ENCODE data around the gene HSPA1B. TPM values are rescaled to one million over a fixed set of nuclear protein-coding genes. Genes with fewer than 3 reads are reported as not detected.
"Not testable (repeated sequence)": the region's sequence is repeated elsewhere in the genome, so short reads cannot be mapped to it uniquely, and the experiment has no call there.

HSPA1B gene
- total and polyA plus RNA-seq, 2 experiments from 2014 or later = 111 to 172 TPM

DNA sequence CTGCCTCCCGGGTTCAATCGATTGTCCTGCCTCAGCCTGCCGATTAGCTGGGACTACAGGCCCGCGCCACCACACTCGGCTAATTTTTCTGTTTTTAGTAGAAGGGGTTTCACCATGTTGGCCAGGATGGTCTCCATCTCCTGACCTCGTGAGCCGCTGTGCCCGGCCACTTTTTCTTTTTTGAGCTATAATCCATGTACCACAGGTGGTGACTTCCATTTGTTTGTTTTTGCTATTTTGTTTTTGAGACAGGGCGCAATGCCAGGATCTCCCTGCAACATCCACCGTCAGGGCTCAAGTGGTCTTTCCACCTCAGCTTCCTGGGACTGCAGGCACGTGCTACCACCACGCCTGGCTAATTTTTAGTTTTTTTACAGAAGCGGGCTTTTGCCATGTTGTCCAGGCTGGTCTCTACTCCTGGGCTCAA, 8.5 kb downstream of the HSPA1B start:
- Histone ChIP-seq H3K9me3 (ENCODE audit: low read depth) (no peaks in the 10 kb centered on the region), H4K20me1 (ENCODE audit: insufficient read depth, poor library complexity, severe bottlenecking) (peaks cover 29% of the 10 kb centered on the region), H3K4me3 (peak overlapping the region; percentile 62), H2AFZ (no peak overlapping the region), H3K27me3 (no peaks in the 10 kb centered on the region), H3K27ac (peak overlapping the region; percentile 88), H3K4me1 (ENCODE audit: insufficient read depth) (peaks cover 26% of the 10 kb centered on the region), H3K79me2 (peaks cover 66% of the 10 kb centered on the region), H3K36me3 (replicated peaks; ENCODE audit: insufficient read depth, low read depth) (no peaks in the 10 kb centered on the region), H3K9me2 (replicated peaks; ENCODE audit: insufficient read depth) (no peaks in the 10 kb centered on the region), H3K4me2 (peak overlapping the region; percentile 82)
- DNase-seq (ENCODE audit: low spot score) = no peak
- WGBS (ENCODE audit: low lambda C conversion rate, missing lambda C conversion rate) = 7% methylated on average over 14 of the region's 14 CpGs
- TF ChIP-seq, protein P1, sequence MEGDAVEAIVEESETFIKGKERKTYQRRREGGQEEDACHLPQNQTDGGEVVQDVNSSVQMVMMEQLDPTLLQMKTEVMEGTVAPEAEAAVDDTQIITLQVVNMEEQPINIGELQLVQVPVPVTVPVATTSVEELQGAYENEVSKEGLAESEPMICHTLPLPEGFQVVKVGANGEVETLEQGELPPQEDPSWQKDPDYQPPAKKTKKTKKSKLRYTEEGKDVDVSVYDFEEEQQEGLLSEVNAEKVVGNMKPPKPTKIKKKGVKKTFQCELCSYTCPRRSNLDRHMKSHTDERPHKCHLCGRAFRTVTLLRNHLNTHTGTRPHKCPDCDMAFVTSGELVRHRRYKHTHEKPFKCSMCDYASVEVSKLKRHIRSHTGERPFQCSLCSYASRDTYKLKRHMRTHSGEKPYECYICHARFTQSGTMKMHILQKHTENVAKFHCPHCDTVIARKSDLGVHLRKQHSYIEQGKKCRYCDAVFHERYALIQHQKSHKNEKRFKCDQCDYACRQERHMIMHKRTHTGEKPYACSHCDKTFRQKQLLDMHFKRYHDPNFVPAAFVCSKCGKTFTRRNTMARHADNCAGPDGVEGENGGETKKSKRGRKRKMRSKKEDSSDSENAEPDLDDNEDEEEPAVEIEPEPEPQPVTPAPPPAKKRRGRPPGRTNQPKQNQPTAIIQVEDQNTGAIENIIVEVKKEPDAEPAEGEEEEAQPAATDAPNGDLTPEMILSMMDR (IDR thresholded peaks at IDR 0.05; ENCODE audit: poor library complexity) = no peak
- TF ChIP-seq EZH2 (IDR thresholded peaks at IDR 0.05; ENCODE audit: borderline replicate concordance) = no peak
- no peak for TF ChIP-seq EZH2phosphoT487 (IDR thresholded peaks at IDR 0.05; ENCODE audit: low read depth, severe bottlenecking, unreplicated experiment)

DNA sequence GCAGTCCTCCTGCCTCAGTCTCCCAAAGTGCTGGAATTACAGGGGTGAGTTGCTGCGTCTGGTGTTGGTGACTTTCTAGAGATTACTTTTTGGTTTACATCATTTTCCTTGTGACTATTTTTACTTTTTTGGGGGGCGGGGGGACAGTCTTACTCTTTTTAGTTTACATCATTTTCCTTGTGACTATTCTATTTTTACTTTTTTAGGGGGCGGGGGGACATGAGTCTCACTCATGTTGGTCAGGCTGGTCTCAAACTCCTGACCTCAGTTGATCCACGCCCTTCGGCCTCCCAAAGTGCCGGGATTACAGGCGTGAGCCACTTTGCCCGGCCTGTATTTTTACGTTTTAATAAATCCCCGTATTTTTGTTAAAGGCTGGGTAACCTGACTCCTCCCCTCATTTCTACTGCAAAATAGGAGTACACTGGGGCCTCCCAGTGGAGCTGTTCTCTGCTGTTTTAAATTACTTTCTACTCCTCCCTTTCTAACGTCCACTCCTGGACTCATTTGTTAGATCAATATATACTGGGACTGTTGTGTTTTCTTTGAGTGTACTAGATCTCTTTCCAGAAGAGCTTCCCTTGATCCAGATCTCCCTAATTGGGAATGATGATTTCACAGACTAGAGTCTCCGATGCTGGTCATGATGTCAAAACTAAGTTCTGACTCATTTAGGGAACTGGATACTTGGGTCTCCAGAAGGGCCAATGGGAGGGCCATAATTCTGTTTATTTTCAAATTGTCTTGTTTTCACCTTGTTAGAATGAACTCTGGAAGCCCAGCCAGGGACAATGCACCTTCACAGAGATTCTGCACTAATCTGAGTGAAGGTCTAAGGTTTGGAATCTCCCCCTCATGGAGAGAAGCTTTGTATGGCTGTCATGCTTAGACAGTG, 9.2 kb downstream of the HSPA1B start:
- peak overlapping the region; percentile 62 for H3K4me3 ChIP-seq
- 10% methylated on average over 12 of the region's 12 CpGs for WGBS (ENCODE audit: low lambda C conversion rate, missing lambda C conversion rate)
- H3K9me2 ChIP-seq (replicated peaks; ENCODE audit: insufficient read depth) = no peaks in the 10 kb centered on the region
- peak overlapping the region; percentile 88 for H3K27ac ChIP-seq
- H3K27me3 ChIP-seq = no peaks in the 10 kb centered on the region
- peaks cover 19% of the 10 kb centered on the region for H3K4me1 ChIP-seq (ENCODE audit: insufficient read depth)
- H3K4me2 ChIP-seq = peak overlapping the region; percentile 82
- H3K79me2 ChIP-seq = peaks cover 59% of the 10 kb centered on the region
- H3K9me3 ChIP-seq (ENCODE audit: low read depth) = no peaks in the 10 kb centered on the region
- H2AFZ ChIP-seq = no peak overlapping the region
- no peaks in the 10 kb centered on the region for H3K36me3 ChIP-seq (replicated peaks; ENCODE audit: insufficient read depth, low read depth)
- peaks cover 29% of the 10 kb centered on the region for H4K20me1 ChIP-seq (ENCODE audit: insufficient read depth, poor library complexity, severe bottlenecking)
- DNase-seq (ENCODE audit: low spot score) = peak; percentile 49
- TF ChIP-seq EZH2phosphoT487 (IDR thresholded peaks at IDR 0.05; ENCODE audit: low read depth, severe bottlenecking, unreplicated experiment) = no peak
- TF ChIP-seq, protein P1 (IDR thresholded peaks at IDR 0.05; ENCODE audit: poor library complexity) = peak; percentile 13

DNA sequence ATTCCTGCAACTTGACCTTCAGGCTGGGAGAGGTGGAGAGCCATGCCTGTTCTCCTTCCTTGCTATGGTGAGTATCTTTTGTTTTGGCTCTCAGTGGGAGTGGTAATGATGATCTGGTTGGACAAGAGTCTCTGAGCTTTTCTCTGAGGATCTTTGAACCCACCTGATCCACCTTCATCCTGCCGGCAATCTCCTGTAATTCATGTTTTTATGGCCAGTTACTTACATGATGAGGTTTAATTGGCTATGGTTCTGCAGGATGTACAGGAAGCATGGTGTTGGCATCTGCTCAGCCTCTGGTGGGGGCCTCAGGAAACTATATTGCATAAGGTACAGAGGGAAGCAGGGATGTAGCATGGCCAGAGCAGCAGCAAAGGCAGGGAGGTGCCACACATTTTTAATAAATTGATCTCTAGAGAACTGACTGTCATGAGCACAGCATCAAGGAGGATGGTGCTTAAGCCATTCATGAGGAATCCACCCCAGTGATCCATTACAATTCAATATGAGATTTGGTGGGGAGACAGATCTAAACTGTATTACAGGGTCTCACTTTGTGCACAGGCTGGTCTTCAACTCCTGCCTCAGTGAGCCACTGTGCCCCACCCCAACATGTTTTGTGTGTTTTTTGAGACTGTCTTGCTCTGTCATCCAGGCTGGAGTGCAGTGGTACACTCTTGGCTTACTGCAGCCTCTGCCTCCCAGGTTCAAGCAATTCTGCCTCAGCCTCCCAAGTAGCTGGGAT, 10.0 kb downstream of the HSPA1B start:
- H3K27me3 ChIP-seq = no peaks in the 10 kb centered on the region
- H3K4me1 ChIP-seq (ENCODE audit: insufficient read depth) = peaks cover 19% of the 10 kb centered on the region
- no peak overlapping the region for H2AFZ ChIP-seq
- peak overlapping the region; percentile 62 for H3K4me3 ChIP-seq
- 35% methylated on average over 1 of the region's 1 CpG for WGBS (ENCODE audit: low lambda C conversion rate, missing lambda C conversion rate)
- H3K4me2 ChIP-seq = peak overlapping the region; percentile 82
- no peak for DNase-seq (ENCODE audit: low spot score)
- H3K27ac ChIP-seq = peak overlapping the region; percentile 88
- H3K9me2 ChIP-seq (replicated peaks; ENCODE audit: insufficient read depth) = no peaks in the 10 kb centered on the region
- peaks cover 29% of the 10 kb centered on the region for H4K20me1 ChIP-seq (ENCODE audit: insufficient read depth, poor library complexity, severe bottlenecking)
- no peaks in the 10 kb centered on the region for H3K36me3 ChIP-seq (replicated peaks; ENCODE audit: insufficient read depth, low read depth)
- H3K79me2 ChIP-seq = peaks cover 54% of the 10 kb centered on the region
- TF ChIP-seq, protein P1 (IDR thresholded peaks at IDR 0.05; ENCODE audit: poor library complexity) = no peak
- TF ChIP-seq EZH2 (IDR thresholded peaks at IDR 0.05; ENCODE audit: borderline replicate concordance) = no peak
- TF ChIP-seq EZH2phosphoT487 (IDR thresholded peaks at IDR 0.05; ENCODE audit: low read depth, severe bottlenecking, unreplicated experiment) = no peak
- no peaks in the 10 kb centered on the region for H3K9me3 ChIP-seq (ENCODE audit: low read depth)

DNA sequence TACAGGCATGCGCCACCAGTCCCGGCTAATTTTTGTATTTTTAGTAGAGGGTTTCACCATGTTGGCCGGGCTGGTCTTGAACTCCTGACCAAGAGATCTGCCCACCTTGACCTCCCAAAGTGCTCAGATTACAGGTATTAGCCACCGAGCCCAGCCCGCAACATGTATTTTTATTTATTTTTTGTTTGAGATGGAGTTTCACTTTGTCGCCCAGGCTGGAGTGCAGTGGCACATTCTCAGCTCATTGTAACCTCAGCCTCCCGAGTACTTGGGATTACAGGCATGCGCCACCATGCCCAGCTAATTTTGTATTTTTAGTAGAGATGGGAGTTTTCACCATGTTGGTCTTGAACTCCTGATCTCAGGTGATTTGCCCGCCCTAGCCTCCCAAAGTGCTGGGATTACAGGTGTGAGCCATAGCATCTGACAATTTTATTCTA, 10.6 kb downstream of the HSPA1B start:
- not testable (repeated sequence) for DNase-seq (ENCODE audit: low spot score); H3K27me3 ChIP-seq; H3K9me3 ChIP-seq (ENCODE audit: low read depth); H3K36me3 ChIP-seq (replicated peaks; ENCODE audit: insufficient read depth, low read depth); H3K9me2 ChIP-seq (replicated peaks; ENCODE audit: insufficient read depth); H2AFZ ChIP-seq
- Histone ChIP-seq H3K27ac (peak overlapping the region; percentile 88), H3K4me2 (peak overlapping the region; percentile 82), H3K4me3 (peak overlapping the region; percentile 5), H3K79me2 (peaks cover 49% of the 10 kb centered on the region), H3K4me1 (ENCODE audit: insufficient read depth) (peaks cover 19% of the 10 kb centered on the region), H4K20me1 (ENCODE audit: insufficient read depth, poor library complexity, severe bottlenecking) (peaks cover 29% of the 10 kb centered on the region)
- WGBS (ENCODE audit: low lambda C conversion rate, missing lambda C conversion rate) = 91% methylated on average over 9 of the region's 9 CpGs

Measured in hepatocyte (in vitro differentiated cells).